HG03139 (cell line): ENCODE data around the gene CLIC6.

Source experiments
- ATAC-seq: cut with Tn5 transposase; IDR thresholded peaks from one replicate; pipeline ENCODE4 v1.9.1; 2021; ENCODE audit not compliant: unreplicated experiment

Gene CLIC6

GRCh38 chr21:34668803-34669148 is at the start of gene CLIC6:
CLIC6 (plus strand) TSS chr21:34668994; CDS start chr21:34669389, 395 bp downstream.
- no peak for ATAC-seq

GRCh38 chr21:34619841-34620665 is 48.7 kb upstream of the CLIC6 start:
- no peak for ATAC-seq

GRCh38 chr21:34621434-34622350 is 47.1 kb upstream of the CLIC6 start:
- no peak for ATAC-seq

- ATAC-seq = no peak
These were observed 45.3 kb upstream of the CLIC6 start for GRCh38 chr21:34623516-34623915.

GRCh38 chr21:34625030-34625593 is 43.7 kb upstream of the CLIC6 start:
- ATAC-seq = no peak

- no peak for ATAC-seq
These were observed 42.7 kb upstream of the CLIC6 start for GRCh38 chr21:34626131-34626530.

GRCh38 chr21:34630536-34631143 is 38.2 kb upstream of the CLIC6 start:
- ATAC-seq = no peak

GRCh38 chr21:34632498-34632897 is 36.3 kb upstream of the CLIC6 start:
- ATAC-seq = no peak

GRCh38 chr21:34635307-34635706 is 33.5 kb upstream of the CLIC6 start:
- no peak for ATAC-seq

GRCh38 chr21:34636961-34637360 is 31.8 kb upstream of the CLIC6 start:
- no peak for ATAC-seq

GRCh38 chr21:34639250-34639649 is 29.5 kb upstream of the CLIC6 start:
- no peak for ATAC-seq

- ATAC-seq = no peak
These were observed 28.7 kb upstream of the CLIC6 start for GRCh38 chr21:34639882-34640788.

- ATAC-seq = no peak
These were observed 27.9 kb upstream of the CLIC6 start for GRCh38 chr21:34640858-34641257.

- peak; percentile 53 for ATAC-seq
These were observed 26.4 kb upstream of the CLIC6 start for GRCh38 chr21:34642211-34643075.

- ATAC-seq = no peak
These were observed 24.0 kb upstream of the CLIC6 start for GRCh38 chr21:34644825-34645224.

GRCh38 chr21:34647555-34647954 is 21.2 kb upstream of the CLIC6 start:
- no peak for ATAC-seq

GRCh38 chr21:34648739-34649297 is 20.0 kb upstream of the CLIC6 start:
- no peak for ATAC-seq

- ATAC-seq = no peak
These were observed 19.4 kb upstream of the CLIC6 start for GRCh38 chr21:34649400-34649799.

- ATAC-seq = no peak
These were observed 17.8 kb upstream of the CLIC6 start for GRCh38 chr21:34650861-34651431.
